Astrocyte of the cerebellum (primary cell): ENCODE data around the gene RPS14.

ENCODE experiments used
- DNase-seq: peaks from one replicate; pipeline ENCODE4 v3.0.0-alpha.2; 2011; ENCODE audit warnings: low read depth
- H3K4me3 ChIP-seq: 2 replicates; pipeline ENCODE4 v1.5.1; 2011; ENCODE audit warnings: mild to moderate bottlenecking, low read depth, low read length, moderate library complexity
- CTCF ChIP-seq: IDR thresholded peaks from 2 replicates; pipeline ENCODE4 v1.5.1; 2012; ENCODE audit warnings: low read length, low read depth, moderate library complexity, mild to moderate bottlenecking; ENCODE audit errors: missing control alignments
- in situ Hi-C: cut with HindIII; loops from 2 replicates; pipeline ENCODE4 v1.10.0; 2017; ENCODE audit warnings: low sequenced_read_pairs

Gene RPS14

DNA sequence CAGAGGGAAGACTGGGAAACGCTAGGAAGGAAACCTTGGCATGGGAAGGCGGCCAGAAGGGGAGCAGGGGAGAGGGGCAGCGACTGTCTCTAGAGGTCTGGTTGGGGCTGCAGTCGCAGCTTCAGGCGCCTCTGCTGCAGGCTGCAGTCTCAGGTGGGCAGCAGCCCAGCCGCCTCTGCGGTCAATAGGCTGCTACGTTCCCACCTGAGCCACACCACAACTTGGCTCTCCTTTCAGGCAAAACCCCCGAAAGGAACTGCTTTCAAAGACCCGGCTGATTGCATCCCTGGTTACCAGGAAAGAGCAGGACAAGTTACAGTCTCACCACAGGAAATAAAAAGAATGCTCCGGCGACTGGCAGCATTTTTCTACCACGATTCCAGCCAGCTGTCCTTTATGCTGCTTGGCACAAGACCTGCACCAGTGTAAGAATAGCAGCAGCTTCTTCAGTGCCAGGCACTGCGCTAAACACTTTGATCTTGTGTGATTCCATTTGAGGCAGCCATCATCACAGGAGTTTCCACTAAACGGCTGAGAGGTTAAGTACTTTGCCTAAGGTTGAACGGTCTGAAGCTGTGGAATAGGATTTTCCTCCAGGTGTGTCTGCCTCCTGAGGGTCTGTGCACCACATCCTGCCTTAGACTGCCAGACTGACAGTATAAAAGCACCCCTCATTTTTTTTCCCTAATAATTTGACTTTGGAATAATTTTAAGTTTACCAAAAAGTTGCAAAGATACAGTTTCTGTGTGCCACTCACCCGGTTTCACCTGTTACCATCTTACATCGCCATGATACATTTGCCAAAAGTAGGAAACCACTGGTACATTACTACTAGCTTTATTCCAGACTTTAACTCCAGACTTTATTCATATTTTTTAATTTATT is 7.5 kb downstream of the RPS14 start:
- no peak for TF ChIP-seq CTCF
- DNase-seq = no peak

DNA sequence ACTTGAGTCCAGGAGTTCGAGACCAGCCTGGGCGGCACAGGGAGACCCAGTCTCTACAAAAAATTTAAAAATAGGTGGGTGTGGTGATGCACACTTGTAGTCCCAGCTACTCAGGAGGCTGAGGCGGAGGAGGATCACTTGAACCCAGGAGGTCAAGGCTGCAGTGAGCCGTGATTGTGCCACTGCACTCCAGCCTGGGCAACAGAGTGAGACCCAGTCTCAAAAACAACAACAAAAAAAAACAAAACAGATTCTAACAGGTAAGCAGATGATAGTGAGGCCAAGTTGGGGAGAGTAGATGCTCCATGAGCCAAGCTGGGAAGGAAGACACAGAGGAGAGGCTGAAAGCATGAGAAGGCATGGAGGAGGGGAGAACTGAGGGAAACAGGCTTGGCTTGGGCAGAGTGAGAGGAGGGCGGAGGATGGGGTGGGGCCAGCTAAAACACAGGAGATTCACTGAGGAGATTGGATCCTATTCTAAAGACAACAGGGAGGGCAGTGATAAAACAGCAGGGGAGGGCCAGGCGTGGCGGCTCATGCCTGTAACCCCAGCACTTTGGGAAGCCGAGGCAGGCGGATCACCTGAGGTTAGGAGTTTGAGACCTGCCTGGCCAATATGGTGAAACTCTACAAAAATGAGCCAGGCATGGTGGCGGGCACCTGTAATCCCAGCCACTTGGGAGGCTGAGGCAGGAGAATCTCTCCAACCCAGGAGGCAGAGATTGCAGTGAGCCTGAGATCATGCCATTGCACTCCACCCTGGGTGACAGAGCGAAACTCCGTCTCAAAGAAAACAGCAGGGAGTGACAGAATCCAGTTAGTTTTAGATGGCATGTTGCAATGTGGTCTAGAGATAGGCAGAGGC is 8.4 kb downstream of the RPS14 start:
- H3K4me3 ChIP-seq = no peak overlapping the region
- no peak for TF ChIP-seq CTCF
- DNase-seq = no peak
- in situ Hi-C loops = no loop called here

More for the DNA sequence above, 7.5 kb downstream of the RPS14 start:
- in situ Hi-C loops = no loop called here
- no peak overlapping the region for H3K4me3 ChIP-seq

DNA sequence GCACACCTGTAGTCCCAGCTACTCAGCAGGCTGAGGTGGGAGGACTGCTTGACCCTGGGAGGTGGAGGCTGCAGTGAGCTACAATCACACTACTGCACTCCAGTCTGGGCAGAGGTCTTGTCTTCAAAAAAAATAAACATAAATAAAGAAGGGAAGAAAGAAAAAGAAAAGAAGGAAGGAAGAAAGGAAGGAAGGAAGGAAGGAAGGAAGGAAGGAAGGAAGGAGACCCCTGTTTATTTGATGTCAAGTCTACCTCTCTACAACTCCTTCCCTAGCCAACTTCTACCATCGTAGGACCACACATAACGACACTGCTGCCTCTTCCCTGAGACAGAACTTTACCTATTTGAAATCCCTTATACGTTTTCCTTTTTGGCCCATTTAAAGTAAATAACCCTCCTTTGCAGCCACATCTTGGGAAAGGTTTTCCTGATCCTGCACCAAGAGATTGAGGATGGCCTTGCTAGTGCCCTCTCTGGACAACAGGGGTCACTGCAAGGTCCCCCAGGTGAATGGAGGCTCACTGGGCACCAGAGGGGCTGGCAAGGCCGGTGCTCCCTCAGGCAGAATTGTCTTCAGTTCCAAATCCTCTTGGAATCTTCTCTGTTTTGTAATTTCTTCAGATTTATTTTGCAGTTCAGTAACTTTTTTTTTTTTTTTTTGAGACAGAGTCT is 10.5 kb downstream of the RPS14 start:
- in situ Hi-C loops = no loop called here
- DNase-seq = no peak
- peak; percentile 65 for TF ChIP-seq CTCF
- no peak overlapping the region for H3K4me3 ChIP-seq

- peak; percentile 76 for TF ChIP-seq CTCF
- peak; percentile 78 for DNase-seq
- in situ Hi-C loops = no loop called here
- H3K4me3 ChIP-seq = no peak overlapping the region
Observed at GRCh38 chr5:150436141-150436680, 13.3 kb downstream of the RPS14 start.

- peak; percentile 64 for DNase-seq
- no peak overlapping the region for H3K4me3 ChIP-seq
- no peak for TF ChIP-seq CTCF
- in situ Hi-C loops = no loop called here
Observed at GRCh38 chr5:150434464-150434863, 15.1 kb downstream of the RPS14 start.

- DNase-seq = no peak
- TF ChIP-seq CTCF = no peak
- in situ Hi-C loops = no loop called here
- H3K4me3 ChIP-seq = no peak overlapping the region
Observed at GRCh38 chr5:150431574-150431973, 18.0 kb downstream of the RPS14 start.
